SH-SY5Y (cell line): ENCODE measurements around the gene KIFC3.

Source experiments
- GATA2 ChIP-seq: IDR thresholded peaks from 2 replicates; pipeline ENCODE4 v1.6.1; 2011; ENCODE audit warnings: mild to moderate bottlenecking, low read depth, low read length
- GATA3 ChIP-seq: IDR thresholded peaks from 2 replicates; pipeline ENCODE4 v1.6.1; 2011; ENCODE audit warnings: low read depth, mild to moderate bottlenecking, low read length, moderate library complexity

KIFC3 gene

GRCh38 chr16:57739756-57740422, 62.4 kb downstream of the KIFC3 start:
- TF ChIP-seq GATA2 (no peak), GATA3 (no peak)

GRCh38 chr16:57738844-57739243, 63.4 kb downstream of the KIFC3 start:
- no peak for TF ChIP-seq GATA2
- no peak for TF ChIP-seq GATA3

GRCh38 chr16:57736419-57737351, 65.6 kb downstream of the KIFC3 start:
- TF ChIP-seq GATA2, result no peak
- no peak for TF ChIP-seq GATA3

- TF ChIP-seq GATA2, result no peak
- no peak for TF ChIP-seq GATA3
Observed at GRCh38 chr16:57735755-57736418, 66.4 kb downstream of the KIFC3 start, which contains the start of gene KATNB1. KATNB1 (plus strand) TSS chr16:57735770; CDS start chr16:57737244, 1,474 bp downstream.

GRCh38 chr16:57734925-57735754, 67.2 kb downstream of the KIFC3 start:
- TF ChIP-seq GATA3 (no peak), GATA2 (no peak; the same call in 1 of the 2 replicates)

GRCh38 chr16:57734308-57734924, 67.9 kb downstream of the KIFC3 start:
- TF ChIP-seq GATA2, result no peak
- no peak for TF ChIP-seq GATA3

- TF ChIP-seq GATA2, result no peak
- TF ChIP-seq GATA3, result no peak
Observed at GRCh38 chr16:57732714-57733113, 69.6 kb downstream of the KIFC3 start.

- no peak for TF ChIP-seq GATA2
- no peak for TF ChIP-seq GATA3
Observed at GRCh38 chr16:57732037-57732436, 70.3 kb downstream of the KIFC3 start.

GRCh38 chr16:57730771-57731730, 71.2 kb downstream of the KIFC3 start:
- TF ChIP-seq GATA2 (no peak), GATA3 (no peak)

GRCh38 chr16:57729182-57729484, 73.2 kb downstream of the KIFC3 start:
- TF ChIP-seq GATA2 (no peak), GATA3 (no peak)

GRCh38 chr16:57728336-57729181, 73.7 kb downstream of the KIFC3 start:
- TF ChIP-seq GATA3 (no peak), GATA2 (no peak)

GRCh38 chr16:57727610-57728009, 74.7 kb downstream of the KIFC3 start:
- TF ChIP-seq GATA2, result no peak
- TF ChIP-seq GATA3, result no peak
